Stimulated activated naive CD8-positive, alpha-beta T cell treated with anti-CD3 and anti-CD28 coated beads, Interleukin-15, Interleukin-2, amounts not matched to agents 100 ng/mL and 50 ng/mL, for 24 hours (primary cell): ENCODE measurements around the gene ZMYND19.
"Not testable (repeated sequence)": the region's sequence is repeated elsewhere in the genome, so short reads cannot be mapped to it uniquely, and the experiment has no call there.

Experiments
- H3K27ac Mint-ChIP-seq: one replicate; pipeline ENCODE4 v1.8.0; 2021; ENCODE audit warnings: mild to moderate bottlenecking, mixed read lengths
- H3K27me3 Mint-ChIP-seq: one replicate; pipeline ENCODE4 v1.8.0; 2021; ENCODE audit warnings: mixed read lengths
- H3K36me3 Mint-ChIP-seq: one replicate; pipeline ENCODE4 v1.8.0; 2021; ENCODE audit warnings: low read depth, mixed read lengths
- H3K4me1 Mint-ChIP-seq: one replicate; pipeline ENCODE4 v1.8.0; 2021; ENCODE audit warnings: low read depth, mixed read lengths
- H3K4me3 Mint-ChIP-seq: one replicate; pipeline ENCODE4 v1.8.0; 2021; ENCODE audit warnings: mild to moderate bottlenecking, mixed read lengths
- H3K9me3 Mint-ChIP-seq: one replicate; pipeline ENCODE4 v1.8.0; 2021; ENCODE audit warnings: mixed read lengths

ZMYND19 gene

GRCh38 chr9:137590469-137591383, at the start of gene ZMYND19:
Gene ZMYND19, minus strand, starts transcription at chr9:137590512. Its CDS starts 249 bp downstream, at chr9:137590263.
- peak within 1 kb of the TSS; percentile 85 for H3K27ac Mint-ChIP-seq
- peaks cover 22% of the 10 kb centered on the region for H3K4me1 Mint-ChIP-seq
- H3K36me3 Mint-ChIP-seq: peaks cover 28% of the 10 kb centered on the region
- H3K4me3 Mint-ChIP-seq: peak within 1 kb of the TSS; percentile 91
- H3K9me3 Mint-ChIP-seq: no peaks in the 10 kb centered on the region
- H3K27me3 Mint-ChIP-seq: no peaks in the 10 kb centered on the region

GRCh38 chr9:137639303-137640051, 49.2 kb upstream of the ZMYND19 start:
- Mint-ChIP-seq H3K27me3 (no peaks in the 10 kb centered on the region), H3K4me3 (peak overlapping the region; percentile 72), H3K36me3 (peaks cover 35% of the 10 kb centered on the region), H3K27ac (peak overlapping the region; percentile 77), H3K9me3 (no peaks in the 10 kb centered on the region), H3K4me1 (peaks cover 58% of the 10 kb centered on the region)

- peak overlapping the region; percentile 77 for H3K27ac Mint-ChIP-seq
- peaks cover 34% of the 10 kb centered on the region for H3K36me3 Mint-ChIP-seq
- peaks cover 60% of the 10 kb centered on the region for H3K4me1 Mint-ChIP-seq
Measured at GRCh38 chr9:137638680-137639079, 48.4 kb upstream of the ZMYND19 start.

GRCh38 chr9:137634016-137634415, 43.7 kb upstream of the ZMYND19 start:
- H3K9me3 Mint-ChIP-seq: no peaks in the 10 kb centered on the region
- H3K27me3 Mint-ChIP-seq: no peaks in the 10 kb centered on the region
- peaks cover 27% of the 10 kb centered on the region for H3K36me3 Mint-ChIP-seq
- H3K4me1 Mint-ChIP-seq: peaks cover 68% of the 10 kb centered on the region
- H3K27ac Mint-ChIP-seq: no peak overlapping the region
- no peak overlapping the region for H3K4me3 Mint-ChIP-seq

More at GRCh38 chr9:137638680-137639079, 48.4 kb upstream of the ZMYND19 start:
- Mint-ChIP-seq H3K4me3 (peak overlapping the region; percentile 72), H3K9me3 (no peaks in the 10 kb centered on the region), H3K27me3 (no peaks in the 10 kb centered on the region)

GRCh38 chr9:137632230-137633161, 42.2 kb upstream of the ZMYND19 start:
- Mint-ChIP-seq H3K27ac (peak overlapping the region; percentile 54), H3K27me3 (no peaks in the 10 kb centered on the region), H3K36me3 (peaks cover 32% of the 10 kb centered on the region), H3K4me1 (peaks cover 68% of the 10 kb centered on the region), H3K4me3 (no peak overlapping the region), H3K9me3 (no peaks in the 10 kb centered on the region)

- H3K36me3 Mint-ChIP-seq: peaks cover 32% of the 10 kb centered on the region
- H3K27ac Mint-ChIP-seq: no peak overlapping the region
- H3K4me3 Mint-ChIP-seq: no peak overlapping the region
- no peaks in the 10 kb centered on the region for H3K9me3 Mint-ChIP-seq
- H3K4me1 Mint-ChIP-seq: peaks cover 69% of the 10 kb centered on the region
- H3K27me3 Mint-ChIP-seq: no peaks in the 10 kb centered on the region
Measured at GRCh38 chr9:137631345-137632229, 41.3 kb upstream of the ZMYND19 start.

GRCh38 chr9:137630679-137631078, 40.4 kb upstream of the ZMYND19 start:
- peak overlapping the region; percentile 5 for H3K27ac Mint-ChIP-seq
- no peaks in the 10 kb centered on the region for H3K27me3 Mint-ChIP-seq
- H3K9me3 Mint-ChIP-seq: no peaks in the 10 kb centered on the region
- H3K4me3 Mint-ChIP-seq: peak overlapping the region; percentile 1
- H3K4me1 Mint-ChIP-seq: peaks cover 68% of the 10 kb centered on the region
- peaks cover 32% of the 10 kb centered on the region for H3K36me3 Mint-ChIP-seq

- Mint-ChIP-seq H3K9me3 (no peaks in the 10 kb centered on the region), H3K4me3 (peak overlapping the region; percentile 50), H3K27ac (peak overlapping the region; percentile 12)
Measured at GRCh38 chr9:137630126-137630525, 39.8 kb upstream of the ZMYND19 start.

GRCh38 chr9:137627406-137627805, 37.1 kb upstream of the ZMYND19 start:
- not testable (repeated sequence) for H3K9me3 Mint-ChIP-seq, H3K27me3 Mint-ChIP-seq, H3K4me3 Mint-ChIP-seq
- H3K4me1 Mint-ChIP-seq: peaks cover 65% of the 10 kb centered on the region
- peaks cover 22% of the 10 kb centered on the region for H3K36me3 Mint-ChIP-seq
- peak overlapping the region; percentile 36 for H3K27ac Mint-ChIP-seq

More at GRCh38 chr9:137630126-137630525, 39.8 kb upstream of the ZMYND19 start:
- H3K36me3 Mint-ChIP-seq: peaks cover 32% of the 10 kb centered on the region
- H3K4me1 Mint-ChIP-seq: peaks cover 73% of the 10 kb centered on the region
- H3K27me3 Mint-ChIP-seq: no peaks in the 10 kb centered on the region

- Mint-ChIP-seq H3K4me3 (peak overlapping the region; percentile 8), H3K36me3 (peaks cover 22% of the 10 kb centered on the region), H3K27ac (no peak overlapping the region), H3K27me3 (no peaks in the 10 kb centered on the region), H3K9me3 (no peaks in the 10 kb centered on the region), H3K4me1 (peaks cover 63% of the 10 kb centered on the region)
Measured at GRCh38 chr9:137626464-137626863, 36.2 kb upstream of the ZMYND19 start.

GRCh38 chr9:137622211-137622610, 31.9 kb upstream of the ZMYND19 start:
- Mint-ChIP-seq H3K27ac (peak overlapping the region; percentile 65), H3K36me3 (peaks cover 21% of the 10 kb centered on the region)

GRCh38 chr9:137621131-137621757, 30.9 kb upstream of the ZMYND19 start:
- Mint-ChIP-seq H3K9me3 (no peaks in the 10 kb centered on the region), H3K4me3 (peak overlapping the region; percentile 86), H3K27me3 (no peaks in the 10 kb centered on the region), H3K27ac (peak overlapping the region; percentile 65), H3K4me1 (peaks cover 61% of the 10 kb centered on the region), H3K36me3 (peaks cover 22% of the 10 kb centered on the region)

More at GRCh38 chr9:137622211-137622610, 31.9 kb upstream of the ZMYND19 start:
- H3K27me3 Mint-ChIP-seq, H3K4me3 Mint-ChIP-seq, H3K9me3 Mint-ChIP-seq: not testable (repeated sequence)
- H3K4me1 Mint-ChIP-seq: peaks cover 56% of the 10 kb centered on the region

GRCh38 chr9:137620581-137620980, 30.3 kb upstream of the ZMYND19 start:
- Mint-ChIP-seq H3K4me3 (peak overlapping the region; percentile 86), H3K9me3 (no peaks in the 10 kb centered on the region), H3K27ac (peak overlapping the region; percentile 65), H3K36me3 (peaks cover 22% of the 10 kb centered on the region), H3K27me3 (no peaks in the 10 kb centered on the region), H3K4me1 (peaks cover 59% of the 10 kb centered on the region)
